K562 (cell line): ENCODE data around the gene HRG. TPM values are rescaled to one million over a fixed set of nuclear protein-coding genes. Genes with fewer than 3 reads are reported as not detected.

Source experiments
- ATAC-seq: fragments of 200-7000 bp; cut with Tn5 transposase; 3 replicates; pipeline ENCODE4 v1.9.1; 2020; ENCODE audit warnings: moderate library complexity
- BruUV-seq: library from RNA; stranded (reverse); fragments of 400-500 nt; replicated peaks from 2 replicates; lab custom pipeline; 2021; lab: Mats Ljungman, UMichigan
- CTCF ChIA-PET: fragments of 300-600 bp; formaldehyde crosslinking; extraction: SDS; loops from one replicate; lab custom pipeline; 2021; ENCODE audit warnings: low intra/inter-chr PET ratio; lab: Yijun Ruan, JAX
- POLR2A ChIA-PET: fragments of 300-600, 350-650 bp; sonication (Branson Sonifier 250); formaldehyde crosslinking; extraction: SDS; loops from one replicate; lab custom pipeline; 2021; ENCODE audit warnings: antibody characterized with exemption, inconsistent platforms; lab: Yijun Ruan, JAX
- DNase-seq, 4 experiments: peaks; one replicate each; pipeline versions ENCODE4 v3.0.0 to v3.0.0-alpha.2; 2011 to 2018; ENCODE audit warnings: low spot score in 3 of 4, mixed read lengths in 3 of 4; ENCODE audit errors: extremely low read depth in 1 of 4
- FAIRE-seq: peaks from 2 replicates; lab custom pipeline; 2011; peaks lifted over from hg19 to GRCh38; lab: Jason Lieb, UNC
- H2AFZ ChIP-seq: 2 replicates; pipeline ENCODE4 v1.6.0; 2011; ENCODE audit warnings: low read depth, low read length, control low read depth, inconsistent platforms
- H3K27ac ChIP-seq: fragments of 200-600 bp; 3 replicates; pipeline ENCODE4 v1.8.0; 2011; ENCODE audit warnings: low read depth, mild to moderate bottlenecking, control low read depth, inconsistent platforms, low read length, moderate library complexity, mixed read lengths; ENCODE audit errors: extremely low read depth
- H3K27me3 ChIP-seq, 2 experiments: fragments of 300-600 bp in 1 of 2; 2 replicates in 1 of 2; 3 replicates in 1 of 2; pipeline versions ENCODE4 v1.6.0 to v1.8.0; 2011; ENCODE audit warnings: inconsistent platforms in 2 of 2, low read length in 2 of 2, mild to moderate bottlenecking in 1 of 2, mixed read lengths in 1 of 2, moderate library complexity in 1 of 2; ENCODE audit not compliant: control insufficient read depth in 2 of 2, insufficient read depth in 2 of 2
- H3K36me3 ChIP-seq: fragments of 300-600 bp; 3 replicates; pipeline ENCODE4 v1.8.0; 2011; ENCODE audit warnings: mild to moderate bottlenecking, low read length, inconsistent platforms; ENCODE audit not compliant: control insufficient read depth, insufficient read depth
- H3K4me1 ChIP-seq, 2 experiments: fragments of 200-600 bp in 1 of 2; replicated peaks in 1 of 2; 2 replicates in 1 of 2; 3 replicates in 1 of 2; pipeline versions ENCODE4 v1.5.1 to v1.8.0; 2011; ENCODE audit warnings: inconsistent platforms in 2 of 2, low read length in 2 of 2, mild to moderate bottlenecking in 1 of 2, mixed read lengths in 1 of 2, moderate library complexity in 1 of 2; ENCODE audit not compliant: control insufficient read depth in 2 of 2, insufficient read depth in 2 of 2
- H3K4me2 ChIP-seq: 2 replicates; pipeline ENCODE4 v1.6.1; 2011; ENCODE audit warnings: low read length, control low read depth, inconsistent platforms, mixed read lengths; ENCODE audit not compliant: insufficient read depth
- H3K4me3 ChIP-seq: fragments of 200-600 bp; sonication (generic), shearing (Covaris generic); 2 replicates; pipeline ENCODE4 v1.5.1; 2016; ENCODE audit warnings: control low read depth, inconsistent platforms
- H3K79me2 ChIP-seq: fragments of 200-600 bp; 3 replicates; pipeline ENCODE4 v1.8.0; 2011; ENCODE audit warnings: low read length, inconsistent platforms; ENCODE audit not compliant: control insufficient read depth, insufficient read depth
- H3K9ac ChIP-seq, 2 experiments: 2 replicates each; pipeline versions ENCODE4 v1.6.0 to v1.6.1; 2011; ENCODE audit warnings: low read depth in 2 of 2, low read length in 2 of 2, control low read depth in 1 of 2, inconsistent platforms in 1 of 2, mild to moderate bottlenecking in 1 of 2, mixed read lengths in 1 of 2; ENCODE audit not compliant: insufficient read depth in 1 of 2
- H3K9me1 ChIP-seq: one replicate; pipeline ENCODE4 v1.6.0; 2011; ENCODE audit warnings: inconsistent platforms, mild to moderate bottlenecking, low read length, moderate library complexity; ENCODE audit not compliant: control insufficient read depth, insufficient read depth
- H3K9me3 ChIP-seq: replicated peaks from 2 replicates; pipeline ENCODE4 v1.5.1; 2011; ENCODE audit warnings: low read depth, low read length, inconsistent platforms; ENCODE audit not compliant: control insufficient read depth, insufficient read depth
- H4K20me1 ChIP-seq: replicated peaks from 2 replicates; pipeline ENCODE4 v1.6.1; 2011; ENCODE audit warnings: low read length, inconsistent platforms, mixed read lengths; ENCODE audit not compliant: control insufficient read depth, insufficient read depth
- EP300 ChIP-seq: IDR thresholded peaks from 2 replicates; pipeline ENCODE4 v1.6.1; 2012; ENCODE audit warnings: low read length, improper control_type of control experiment
- ETV1 ChIP-seq: fragments of 450-650 bp; conservative IDR thresholded peaks from 2 replicates; pipeline ENCODE4 v1.6.1; 2016; ENCODE audit warnings: missing genetic modification characterization, control low read depth, low read depth, missing compliant biosample characterization
- EZH2 ChIP-seq: IDR thresholded peaks from 2 replicates; pipeline ENCODE4 v1.6.1; 2012; ENCODE audit warnings: low read depth, mild to moderate bottlenecking, inconsistent platforms, low read length, borderline replicate concordance
- FOXK1 ChIP-seq: sonication (generic); formaldehyde crosslinking; IDR thresholded peaks from 2 replicates; pipeline ENCODE4 v1.8.0; 2022; ENCODE audit warnings: missing genetic modification reagents, mild to moderate bottlenecking, borderline replicate concordance
- ID3 ChIP-seq, 2 experiments: fragments of 250-450 bp in 1 of 2; fragments of 450-650 bp in 1 of 2; sonication (Bioruptor Pico) in 1 of 2; IDR thresholded peaks; 2 replicates each; pipeline versions ENCODE4 v1.6.1 to v1.8.0; 2016 to 2021; ENCODE audit warnings: mild to moderate bottlenecking in 2 of 2, moderate library complexity in 2 of 2, missing compliant biosample characterization in 1 of 2, missing genetic modification characterization in 1 of 2
- JUND ChIP-seq, 2 experiments: IDR thresholded peaks; 2 replicates in 1 of 2; 3 replicates in 1 of 2; pipeline ENCODE4 v1.6.1; 2011; ENCODE audit warnings: borderline replicate concordance in 2 of 2, low read depth in 2 of 2, low read length in 2 of 2, improper control_type of control experiment in 1 of 2, missing biosample characterization in 1 of 2, missing genetic modification characterization in 1 of 2, missing genetic modification reagents in 1 of 2
- KAT2B ChIP-seq: IDR thresholded peaks from one replicate; pipeline ENCODE4 v1.6.1; 2012; ENCODE audit warnings: low read depth, mild to moderate bottlenecking, control low read depth, inconsistent platforms, low read length, moderate library complexity
- KLF16 ChIP-seq: IDR thresholded peaks from 2 replicates; pipeline ENCODE4 v1.6.1; 2016; ENCODE audit warnings: antibody characterized with exemption
- TARDBP ChIP-seq: fragments of 450-650 bp; IDR thresholded peaks from 2 replicates; pipeline ENCODE4 v1.6.1; 2016
- ZNF445 ChIP-seq: fragments of 250-450 bp; sonication (Bioruptor Pico); IDR thresholded peaks from 2 replicates; pipeline ENCODE4 v1.4.0; 2020; ENCODE audit warnings: low read depth, mild to moderate bottlenecking, moderate library complexity
- WGBS: fragments of 100-300 bp; shearing (Covaris generic); methylation state at CpG from one replicate; pipeline ENCODE4 v1.1.6; 2016; ENCODE audit warnings: low coverage, mixed read lengths; ENCODE audit not compliant: insufficient coverage; ENCODE audit errors: missing lambda C conversion rate; 5-methylcytosine and 5-hydroxymethylcytosine counted together
- in situ Hi-C: fragments of 300-500 bp; cut with MboI; formaldehyde crosslinking; loops from 4 replicates; pipeline ENCODE4 v1.15.0; 2018; ENCODE audit warnings: inconsistent platforms, mixed read lengths
- intact Hi-C: fragments of 100-400 bp; cut with micrococcal nuclease; formaldehyde crosslinking; loops from 2 replicates; pipeline ENCODE4 v1.14.2; 2022
- polyA plus RNA-seq, 8 experiments: library from polyadenylated mRNA; depleted of rRNA in 4 of 8; stranded (reverse) in 5 of 8; unstranded in 3 of 8; fragments of >200 nt; fragmentation: Nextera tagmentation in 2 of 8; fragmentation: Illumina TruSeq in 1 of 8; extraction: Ambion mirVana in 2 of 8; extraction: Trizol in 1 of 8; gene quantifications; 2 replicates each; pipeline versions ENCODE4 v1.2.1 to v1.2.3, GENCODE V29; 2011 to 2014; ENCODE audit warnings: inconsistent platforms in 1 of 8, missing spikeins in 1 of 8
- total RNA-seq, 7 experiments: library from RNA; depleted of rRNA in 6 of 7; stranded (reverse); fragments of >200 nt in 6 of 7; fragmentation: Illumina TruSeq in 2 of 7; extraction: Trizol in 2 of 7; gene quantifications; 2 replicates each; pipeline versions ENCODE4 v1.2.1 to v1.2.3, GENCODE V29; 2011 to 2021; ENCODE audit warnings: low replicate concordance in 1 of 7
- TF ChIP-seq, protein P1 (sequence below): fragments of 250-450 bp; sonication (Bioruptor Pico); IDR thresholded peaks from 2 replicates; pipeline ENCODE4 v1.4.0; 2020
- TF ChIP-seq, protein P2 (sequence below), 2 experiments: fragments of 450-650 bp in 1 of 2; IDR thresholded peaks; 2 replicates each; pipeline ENCODE4 v1.6.1; 2011 to 2017; ENCODE audit warnings: low read depth in 2 of 2, antibody characterized with exemption in 1 of 2, borderline replicate concordance in 1 of 2, low read length in 1 of 2, mild to moderate bottlenecking in 1 of 2, mixed read lengths in 1 of 2; ENCODE audit not compliant: control insufficient read depth in 1 of 2

Gene HRG
- total and polyA plus RNA-seq, 9 of the 15 experiments (the other 6 are each of a cell fraction or from before 2014, with no cell fraction given) = not detected

DNA sequence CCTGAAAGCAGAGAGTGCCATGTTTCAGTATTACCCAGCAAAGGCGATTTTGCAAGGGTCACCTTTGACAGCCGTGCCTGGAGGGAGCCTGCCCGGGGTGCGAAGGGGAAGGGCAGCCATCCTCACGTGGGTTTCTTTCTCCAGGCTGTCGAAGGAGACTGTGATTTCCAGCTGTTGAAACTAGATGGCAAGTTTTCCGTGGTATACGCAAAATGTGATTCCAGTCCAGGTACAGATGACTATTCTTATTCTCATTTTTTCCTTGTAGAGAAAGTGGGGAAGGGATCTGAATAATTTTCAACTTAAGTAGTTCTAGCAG lies 49.6 kb upstream of the HRG start:
- Histone ChIP-seq H4K20me1 (no peaks in the 10 kb centered on the region), H3K4me1 (peaks cover 3 to 10% of the 10 kb centered on the region in 2 experiments; a peak in 3 of 5 replicates), H2AFZ (no peak overlapping the region), H3K9ac (no peak overlapping the region), H3K4me3 (no peak overlapping the region), H3K79me2 (no peaks in the 10 kb centered on the region), H3K4me2 (no peak overlapping the region), H3K36me3 (no peaks in the 10 kb centered on the region), H3K9me3 (0 out of 2 replicates have a peak, but pooled peaks cover 1% of the 10 kb centered on the region), H3K9me1 (no peaks in the 10 kb centered on the region), H3K27me3 (peaks cover 9 to 60% of the 10 kb centered on the region in 2 experiments; a peak in 4 of 5 replicates), H3K27ac (no peak overlapping the region)
- POLR2A ChIA-PET = interaction anchor here (0.6 to 4.2 kb wide), 3 partner anchors 10 to 204 kb away, joined by 3 to 41 read pairs (median 6); partner anchors contain the start of gene EIF4A2
- in situ Hi-C loops = loop anchor here (5.0 to 10.0 kb wide), 2 partner anchors 139 to 201 kb away; no protein-coding TSS in a partner anchor
- WGBS = 23% methylated on average over 8 of the region's 8 CpGs
- intact Hi-C loops = loop anchor here (5.0 to 10.0 kb wide), 4 partner anchors 34 to 549 kb away; partner anchors contain the start of gene CRYGS
- ATAC-seq (no peak), DNase-seq (no peak), FAIRE-seq (no peak)
- no TSS peak for BruUV-seq
- CTCF ChIA-PET = interaction anchor here (0.6 to 1.9 kb wide), 4 partner anchors 27 to 633 kb away, joined by 3 to 12 read pairs (median 6); no protein-coding TSS in a partner anchor
- TF ChIP-seq ZNF445 (CRISPR knock-in tag) (no peak), EZH2 (no peak), ETV1 (tag) (no peak), JUND (IDR thresholded peaks at IDR 0.05; ENCODE audit: borderline replicate concordance, low read depth, low read length) (no peak), JUND (tag; IDR thresholded peaks at IDR 0.05; ENCODE audit: borderline replicate concordance, low read depth, low read length) (no peak), KLF16 (no peak), FOXK1 (CRISPR knock-in tag) (no peak), EP300 (no peak), KAT2B (no peak), ID3 (CRISPR knock-in tag; IDR thresholded peaks at IDR 0.05) (no peak), ID3 (tag; IDR thresholded peaks at IDR 0.05) (no peak), TARDBP (no peak)
- TF ChIP-seq, protein P1, sequence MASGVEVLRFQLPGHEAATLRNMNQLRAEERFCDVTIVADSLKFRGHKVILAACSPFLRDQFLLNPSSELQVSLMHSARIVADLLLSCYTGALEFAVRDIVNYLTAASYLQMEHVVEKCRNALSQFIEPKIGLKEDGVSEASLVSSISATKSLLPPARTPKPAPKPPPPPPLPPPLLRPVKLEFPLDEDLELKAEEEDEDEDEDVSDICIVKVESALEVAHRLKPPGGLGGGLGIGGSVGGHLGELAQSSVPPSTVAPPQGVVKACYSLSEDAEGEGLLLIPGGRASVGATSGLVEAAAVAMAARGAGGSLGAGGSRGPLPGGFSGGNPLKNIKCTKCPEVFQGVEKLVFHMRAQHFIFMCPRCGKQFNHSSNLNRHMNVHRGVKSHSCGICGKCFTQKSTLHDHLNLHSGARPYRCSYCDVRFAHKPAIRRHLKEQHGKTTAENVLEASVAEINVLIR (CRISPR knock-in tag) = no peak
- TF ChIP-seq, protein P2, sequence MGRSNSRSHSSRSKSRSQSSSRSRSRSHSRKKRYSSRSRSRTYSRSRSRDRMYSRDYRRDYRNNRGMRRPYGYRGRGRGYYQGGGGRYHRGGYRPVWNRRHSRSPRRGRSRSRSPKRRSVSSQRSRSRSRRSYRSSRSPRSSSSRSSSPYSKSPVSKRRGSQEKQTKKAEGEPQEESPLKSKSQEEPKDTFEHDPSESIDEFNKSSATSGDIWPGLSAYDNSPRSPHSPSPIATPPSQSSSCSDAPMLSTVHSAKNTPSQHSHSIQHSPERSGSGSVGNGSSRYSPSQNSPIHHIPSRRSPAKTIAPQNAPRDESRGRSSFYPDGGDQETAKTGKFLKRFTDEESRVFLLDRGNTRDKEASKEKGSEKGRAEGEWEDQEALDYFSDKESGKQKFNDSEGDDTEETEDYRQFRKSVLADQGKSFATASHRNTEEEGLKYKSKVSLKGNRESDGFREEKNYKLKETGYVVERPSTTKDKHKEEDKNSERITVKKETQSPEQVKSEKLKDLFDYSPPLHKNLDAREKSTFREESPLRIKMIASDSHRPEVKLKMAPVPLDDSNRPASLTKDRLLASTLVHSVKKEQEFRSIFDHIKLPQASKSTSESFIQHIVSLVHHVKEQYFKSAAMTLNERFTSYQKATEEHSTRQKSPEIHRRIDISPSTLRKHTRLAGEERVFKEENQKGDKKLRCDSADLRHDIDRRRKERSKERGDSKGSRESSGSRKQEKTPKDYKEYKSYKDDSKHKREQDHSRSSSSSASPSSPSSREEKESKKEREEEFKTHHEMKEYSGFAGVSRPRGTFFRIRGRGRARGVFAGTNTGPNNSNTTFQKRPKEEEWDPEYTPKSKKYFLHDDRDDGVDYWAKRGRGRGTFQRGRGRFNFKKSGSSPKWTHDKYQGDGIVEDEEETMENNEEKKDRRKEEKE (IDR thresholded peaks at IDR 0.05; ENCODE audit: borderline replicate concordance in 1 of 2, control insufficient read depth in 1 of 2, low read depth in 2 of 2, low read length in 1 of 2) = no peak
